Retinal pigment epithelial cell (primary cell): Measurements from ENCODE around the gene SLC38A9.

Source experiments
- DNase-seq: peaks from one replicate; pipeline ENCODE4 v3.0.0-alpha.2; 2010; ENCODE audit warnings: low read depth
- H3K4me3 ChIP-seq: 2 replicates; pipeline ENCODE4 v1.5.1; 2011; ENCODE audit warnings: mild to moderate bottlenecking, low read length, control low read depth, moderate library complexity
- CTCF ChIP-seq: conservative IDR thresholded peaks from 2 replicates; pipeline ENCODE4 v1.5.1; 2011; ENCODE audit warnings: low read depth, low read length, control low read depth, inconsistent platforms

SLC38A9 gene

GRCh38 chr5:55636683-55637082 is 75.4 kb downstream of the SLC38A9 start:
- no peak for DNase-seq
- no peak overlapping the region for H3K4me3 ChIP-seq

GRCh38 chr5:55636177-55636576 is 75.9 kb downstream of the SLC38A9 start:
- TF ChIP-seq CTCF, result no peak
- no peak for DNase-seq

More at GRCh38 chr5:55636683-55637082, 75.4 kb downstream of the SLC38A9 start:
- no peak for TF ChIP-seq CTCF

GRCh38 chr5:55634866-55635265 is 77.3 kb downstream of the SLC38A9 start:
- H3K4me3 ChIP-seq, result no peak overlapping the region
- no peak for TF ChIP-seq CTCF
- no peak for DNase-seq

More at GRCh38 chr5:55636177-55636576, 75.9 kb downstream of the SLC38A9 start:
- no peak overlapping the region for H3K4me3 ChIP-seq

- TF ChIP-seq CTCF, result no peak
- H3K4me3 ChIP-seq, result no peak overlapping the region
- no peak for DNase-seq
Observed at GRCh38 chr5:55634209-55634805, 77.8 kb downstream of the SLC38A9 start.

GRCh38 chr5:55633574-55634208 is 78.4 kb downstream of the SLC38A9 start:
- DNase-seq, result no peak
- no peak overlapping the region for H3K4me3 ChIP-seq
- TF ChIP-seq CTCF, result no peak

- no peak overlapping the region for H3K4me3 ChIP-seq
- DNase-seq, result no peak
- TF ChIP-seq CTCF, result no peak
Observed at GRCh38 chr5:55629815-55630214, 82.3 kb downstream of the SLC38A9 start.

- no peak overlapping the region for H3K4me3 ChIP-seq
- no peak for TF ChIP-seq CTCF
- no peak for DNase-seq
Observed at GRCh38 chr5:55626790-55627189, 85.3 kb downstream of the SLC38A9 start.
